ENCODE results near the gene ITGB7. TPM values are rescaled to one million over a fixed set of nuclear protein-coding genes. Genes with fewer than 3 reads are reported as not detected.
A peak's percentile ranks its signal among the peaks of the same experiment; 100 is the strongest.

Gene ITGB7
- total RNA-seq, 1 experiment from 2014 or later = 0.98 TPM

- ATAC-seq (no peak), DNase-seq (ENCODE audit: low read depth, low spot score) (no peak)
- TF ChIP-seq REST (IDR thresholded peaks at IDR 0.05; ENCODE audit: insufficient read depth in 1 of 2, low read depth in 2 of 2, low read length in 1 of 2) = no peak
- no peak for TF ChIP-seq SIN3A (IDR thresholded peaks at IDR 0.05; ENCODE audit: borderline replicate concordance, insufficient read depth, low read depth, low read length)
- no peak; the same call in 1 of the 2 replicates for TF ChIP-seq POLR2AphosphoS5 (IDR thresholded peaks at IDR 0.05; ENCODE audit: low read depth, low read length)
- no peak for TF ChIP-seq CTCF (IDR thresholded peaks at IDR 0.05)
- no peak for TF ChIP-seq TCF7L2 (IDR thresholded peaks at IDR 0.05; ENCODE audit: low read depth, low read length)
- ChIA-PET POLR2A (interaction anchor here (0.6 kb wide), 1 partner anchor 25 kb away, joined by 8 read pairs; no protein-coding TSS in a partner anchor), CTCF (interaction anchor here (3.1 kb wide), 1 partner anchor 32 kb away, joined by 15 read pairs; no protein-coding TSS in a partner anchor)
- H3K9me3 ChIP-seq (ENCODE audit: control insufficient read depth, insufficient read depth, low read depth, low read length) = no peaks in the 10 kb centered on the region
- H3K27ac ChIP-seq (ENCODE audit: low read length) = no peak overlapping the region
- no peaks in the 10 kb centered on the region for H3K4me1 ChIP-seq (ENCODE audit: control insufficient read depth, insufficient read depth, low read length)
- intact Hi-C loops (cut with micrococcal nuclease; ENCODE audit: unreplicated experiment) (no loop called here), in situ Hi-C loops (cut with HindIII; ENCODE audit: low pct_unique_long_range_greater_than_20kb, low sequenced_read_pairs) (no loop called here)
- H3K4me3 ChIP-seq (ENCODE audit: low read depth in 2 of 2, low read length in 2 of 2) = no peak overlapping the region
- no peaks in the 10 kb centered on the region for H3K27me3 ChIP-seq (ENCODE audit: control insufficient read depth, insufficient read depth, low read length)
- peaks cover 8% of the 10 kb centered on the region for H3K36me3 ChIP-seq (ENCODE audit: control insufficient read depth, insufficient read depth, low read length)
- no TSS peak for BruUV-seq (replicated peaks)
These were observed 15.8 kb downstream of the ITGB7 start for GRCh38 chr12:53191096-53191884.

- BruUV-seq (replicated peaks) = no TSS peak
- ChIA-PET POLR2A (interaction anchor here (1.0 kb wide), 1 partner anchor 9 kb away, joined by 3 read pairs; the partner anchor contains the start of gene CSAD), CTCF (interaction anchor here (0.6 to 3.1 kb wide), 3 partner anchors 17 to 68 kb away, joined by 4 to 15 read pairs (median 5); partner anchors contain the start of gene ITGB7)
- no peak for DNase-seq (ENCODE audit: low read depth, low spot score)
- ATAC-seq = peak; percentile 83
- no peaks in the 10 kb centered on the region for H3K27me3 ChIP-seq (ENCODE audit: control insufficient read depth, insufficient read depth, low read length)
- no peak overlapping the region for H3K4me3 ChIP-seq (ENCODE audit: low read depth in 2 of 2, low read length in 2 of 2)
- peaks cover 17% of the 10 kb centered on the region for H3K36me3 ChIP-seq (ENCODE audit: control insufficient read depth, insufficient read depth, low read length)
- H3K9me3 ChIP-seq (ENCODE audit: control insufficient read depth, insufficient read depth, low read depth, low read length) = no peaks in the 10 kb centered on the region
- intact Hi-C loops (cut with micrococcal nuclease; ENCODE audit: unreplicated experiment) (no loop called here), in situ Hi-C loops (cut with HindIII; ENCODE audit: low pct_unique_long_range_greater_than_20kb, low sequenced_read_pairs) (no loop called here)
- peak overlapping the region; percentile 0; the same call in 1 of the 2 replicates for H3K27ac ChIP-seq (ENCODE audit: low read length)
- no peaks in the 10 kb centered on the region for H3K4me1 ChIP-seq (ENCODE audit: control insufficient read depth, insufficient read depth, low read length)
- TF ChIP-seq CTCF (IDR thresholded peaks at IDR 0.05) (peak; percentile 89), REST (IDR thresholded peaks at IDR 0.05; ENCODE audit: insufficient read depth in 1 of 2, low read depth in 2 of 2, low read length in 1 of 2) (no peak), POLR2AphosphoS5 (IDR thresholded peaks at IDR 0.05; ENCODE audit: low read depth, low read length) (peak; percentile 45; the same call in 1 of the 2 replicates), SIN3A (IDR thresholded peaks at IDR 0.05; ENCODE audit: borderline replicate concordance, insufficient read depth, low read depth, low read length) (no peak)
These were observed 16.8 kb downstream of the ITGB7 start for GRCh38 chr12:53190108-53190729.

All from Panc1 (cell line).